MCF 10A (cell line): ENCODE data around the gene SLC38A10. TPM values are rescaled to one million over a fixed set of nuclear protein-coding genes. Genes with fewer than 3 reads are reported as not detected.

Source experiments
- BruUV-seq: library from RNA; stranded (reverse); fragments of 400-500 nt; replicated peaks from 2 replicates; lab custom pipeline; 2021; lab: Mats Ljungman, UMichigan
- CTCF ChIA-PET: fragments of 300-600 bp; sonication (Branson Sonifier 250); formaldehyde crosslinking; extraction: SDS; loops from one replicate; lab custom pipeline; 2021; ENCODE audit warnings: antibody characterized with exemption, inconsistent platforms; lab: Yijun Ruan, JAX
- POLR2A ChIA-PET: fragments of 300-600, 350-650 bp; sonication (Branson Sonifier 250); formaldehyde crosslinking; extraction: SDS; loops from one replicate; lab custom pipeline; 2020; ENCODE audit warnings: antibody characterized with exemption, inconsistent platforms; lab: Yijun Ruan, JAX
- DNase-seq: peaks from one replicate; pipeline ENCODE4 v3.0.0-alpha.2; 2018; ENCODE audit not compliant: unreplicated experiment
- H3K27ac Mint-ChIP-seq: one replicate; pipeline ENCODE4 v1.8.0; 2022; ENCODE audit warnings: mild to moderate bottlenecking, low read depth, mixed read lengths; ENCODE audit not compliant: unreplicated experiment
- H3K27me3 Mint-ChIP-seq: one replicate; pipeline ENCODE4 v1.8.0; 2022; ENCODE audit warnings: mixed read lengths; ENCODE audit not compliant: insufficient read depth, unreplicated experiment
- H3K36me3 Mint-ChIP-seq: one replicate; pipeline ENCODE4 v1.8.0; 2022; ENCODE audit warnings: mild to moderate bottlenecking, moderate library complexity, mixed read lengths; ENCODE audit not compliant: insufficient read depth, unreplicated experiment
- H3K4me1 Mint-ChIP-seq: one replicate; pipeline ENCODE4 v1.8.0; 2022; ENCODE audit warnings: mixed read lengths; ENCODE audit not compliant: insufficient read depth, unreplicated experiment
- H3K4me3 Mint-ChIP-seq: one replicate; pipeline ENCODE4 v1.8.0; 2022; ENCODE audit warnings: mild to moderate bottlenecking, moderate library complexity, mixed read lengths; ENCODE audit not compliant: unreplicated experiment
- H3K9me3 Mint-ChIP-seq: one replicate; pipeline ENCODE4 v1.8.0; 2022; ENCODE audit warnings: mixed read lengths; ENCODE audit not compliant: unreplicated experiment
- intact Hi-C: fragments of 100-400 bp; cut with micrococcal nuclease; formaldehyde crosslinking; loops from 2 replicates; pipeline ENCODE4 v1.14.1; 2022
- total RNA-seq: library from RNA; stranded (reverse); gene quantifications from 2 replicates; pipeline ENCODE4 v1.2.3, GENCODE V29; 2022
- TF ChIP-seq, protein P1 (sequence below): fragments of 200-600 bp; IDR thresholded peaks from one replicate; pipeline ENCODE4 v1.8.0; 2022; ENCODE audit warnings: antibody characterized with exemption, mild to moderate bottlenecking; ENCODE audit not compliant: unreplicated experiment

SLC38A10 gene
- total RNA-seq, 1 experiment from 2014 or later = 98.2 TPM

DNA sequence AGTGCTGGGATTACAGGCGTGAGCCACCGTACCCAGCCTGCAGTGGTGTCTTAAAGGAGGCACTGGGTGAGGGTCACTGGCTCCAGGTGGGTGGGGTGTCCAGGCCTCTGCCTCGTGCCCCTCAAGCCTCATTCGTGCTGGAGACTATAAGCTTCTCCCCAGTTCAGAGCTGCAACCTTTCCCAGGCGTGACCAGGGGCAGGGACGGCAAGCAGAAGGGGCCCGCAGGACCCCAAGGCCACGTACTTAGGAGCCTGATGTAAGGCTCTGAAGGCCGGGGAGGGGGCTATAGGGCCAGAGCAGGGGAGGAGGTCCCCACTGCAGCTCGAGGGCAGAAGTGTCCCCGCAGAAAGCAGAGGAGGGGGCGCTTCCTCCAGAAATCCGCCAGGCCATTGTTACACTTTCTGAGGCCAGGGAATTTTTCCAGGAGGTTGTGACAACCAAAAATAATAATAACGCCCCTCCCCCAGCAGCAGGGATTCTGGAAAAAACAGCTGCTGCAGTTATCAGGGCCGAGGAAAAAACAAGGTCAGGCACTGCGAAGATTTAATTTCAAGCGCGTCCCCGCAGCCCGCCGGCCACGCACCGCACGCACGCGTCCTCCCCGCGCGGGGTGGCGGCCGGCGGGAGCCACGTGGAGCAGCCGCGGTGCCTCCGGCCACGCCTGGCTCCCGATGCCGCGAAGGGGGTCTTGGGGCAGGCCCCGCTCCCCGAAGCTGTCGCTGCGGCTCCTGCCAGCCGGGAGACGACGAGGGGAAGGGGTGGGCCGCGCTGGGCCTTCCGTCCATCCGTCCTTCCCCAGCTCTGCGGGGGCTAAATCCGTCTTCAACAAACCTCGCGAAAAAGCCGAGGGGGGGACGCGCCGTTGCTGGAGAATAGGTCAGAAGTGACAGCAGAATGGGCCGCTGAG is 45.8 kb upstream of the SLC38A10 start:
- TF ChIP-seq, protein P1, sequence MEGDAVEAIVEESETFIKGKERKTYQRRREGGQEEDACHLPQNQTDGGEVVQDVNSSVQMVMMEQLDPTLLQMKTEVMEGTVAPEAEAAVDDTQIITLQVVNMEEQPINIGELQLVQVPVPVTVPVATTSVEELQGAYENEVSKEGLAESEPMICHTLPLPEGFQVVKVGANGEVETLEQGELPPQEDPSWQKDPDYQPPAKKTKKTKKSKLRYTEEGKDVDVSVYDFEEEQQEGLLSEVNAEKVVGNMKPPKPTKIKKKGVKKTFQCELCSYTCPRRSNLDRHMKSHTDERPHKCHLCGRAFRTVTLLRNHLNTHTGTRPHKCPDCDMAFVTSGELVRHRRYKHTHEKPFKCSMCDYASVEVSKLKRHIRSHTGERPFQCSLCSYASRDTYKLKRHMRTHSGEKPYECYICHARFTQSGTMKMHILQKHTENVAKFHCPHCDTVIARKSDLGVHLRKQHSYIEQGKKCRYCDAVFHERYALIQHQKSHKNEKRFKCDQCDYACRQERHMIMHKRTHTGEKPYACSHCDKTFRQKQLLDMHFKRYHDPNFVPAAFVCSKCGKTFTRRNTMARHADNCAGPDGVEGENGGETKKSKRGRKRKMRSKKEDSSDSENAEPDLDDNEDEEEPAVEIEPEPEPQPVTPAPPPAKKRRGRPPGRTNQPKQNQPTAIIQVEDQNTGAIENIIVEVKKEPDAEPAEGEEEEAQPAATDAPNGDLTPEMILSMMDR = no peak
- POLR2A ChIA-PET = interaction anchor here (1.6 to 2.5 kb wide), 3 partner anchors 11 to 173 kb away, joined by 3 to 21 read pairs (median 10); partner anchors contain the start of gene SLC38A10
- Mint-ChIP-seq H3K27ac (no peak overlapping the region), H3K9me3 (no peaks in the 10 kb centered on the region), H3K36me3 (peaks cover 19% of the 10 kb centered on the region), H3K4me3 (no peak overlapping the region), H3K27me3 (no peaks in the 10 kb centered on the region), H3K4me1 (peaks cover 6% of the 10 kb centered on the region)
- DNase-seq = no peak
- BruUV-seq = no TSS peak
- CTCF ChIA-PET = no interaction called here
- intact Hi-C loops = no loop called here

DNA sequence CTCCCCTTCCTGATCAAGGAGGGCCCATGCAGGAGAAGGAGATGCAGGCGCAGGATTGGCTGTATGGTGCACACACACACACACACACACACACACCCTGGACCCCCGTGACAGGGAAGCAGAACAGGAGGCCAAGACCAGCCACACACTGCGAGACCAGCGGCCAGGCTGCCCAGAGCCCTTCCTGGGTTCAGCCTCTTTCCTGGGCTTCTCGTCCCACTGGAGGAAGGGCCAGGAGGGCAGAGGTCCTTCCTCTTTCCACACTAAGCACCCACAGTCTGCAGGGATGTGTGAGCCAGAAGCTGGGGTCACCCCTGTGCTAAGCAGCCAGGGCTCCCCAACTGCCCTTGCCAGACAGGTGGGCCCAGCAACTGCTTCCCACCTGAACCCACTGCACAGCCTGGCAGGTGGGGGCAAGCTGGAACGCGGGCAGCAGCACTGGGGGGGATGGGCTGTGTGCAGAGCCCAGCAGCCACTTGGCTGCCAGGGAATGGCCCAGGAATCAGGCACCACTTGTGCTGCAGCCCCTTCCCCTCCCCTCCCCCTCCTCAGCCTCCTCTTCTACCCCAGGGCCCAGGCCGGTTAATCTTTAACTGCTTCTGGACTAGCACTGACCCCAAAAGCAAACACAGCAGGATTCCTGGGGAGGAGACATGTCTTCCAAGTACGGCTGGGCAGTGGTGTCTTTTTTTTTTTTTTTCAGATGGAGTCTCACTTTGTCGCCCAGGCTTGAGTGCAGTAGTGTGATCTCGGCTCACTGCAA is 44.6 kb upstream of the SLC38A10 start:
- TF ChIP-seq, protein P1 = no peak
- Mint-ChIP-seq H3K36me3 (peaks cover 19% of the 10 kb centered on the region), H3K4me1 (peaks cover 11% of the 10 kb centered on the region), H3K9me3 (no peaks in the 10 kb centered on the region), H3K4me3 (no peak overlapping the region), H3K27me3 (no peaks in the 10 kb centered on the region), H3K27ac (peak overlapping the region; percentile 57)
- ChIA-PET POLR2A (interaction anchor here (2.5 kb wide), 1 partner anchor 10 kb away, joined by 21 read pairs; no protein-coding TSS in a partner anchor), CTCF (no interaction called here)
- no peak for DNase-seq
- intact Hi-C loops = no loop called here
- BruUV-seq = no TSS peak

DNA sequence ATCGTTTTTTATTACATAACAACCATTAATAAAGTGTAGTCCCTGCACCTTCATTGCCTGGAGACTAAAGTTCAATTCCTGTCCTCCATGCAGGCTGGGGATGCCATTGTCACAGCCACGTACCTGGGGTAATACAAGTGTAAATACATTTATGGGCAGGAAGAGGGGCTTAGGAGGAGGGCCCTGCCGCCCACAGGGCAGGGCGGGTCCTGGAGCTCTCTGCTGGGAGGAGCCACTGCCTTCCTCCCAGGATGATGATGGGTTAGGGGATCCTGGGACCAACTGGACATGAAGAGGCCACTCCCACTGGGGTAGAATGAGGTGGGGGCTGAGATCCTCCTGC is 44.1 kb upstream of the SLC38A10 start:
- no peak for DNase-seq
- Mint-ChIP-seq H3K27ac (peak overlapping the region; percentile 57), H3K4me1 (peaks cover 11% of the 10 kb centered on the region), H3K9me3 (no peaks in the 10 kb centered on the region), H3K36me3 (peaks cover 19% of the 10 kb centered on the region), H3K4me3 (no peak overlapping the region), H3K27me3 (no peaks in the 10 kb centered on the region)
- no TSS peak for BruUV-seq
- CTCF ChIA-PET = no interaction called here
- POLR2A ChIA-PET = interaction anchor here (0.6 kb wide), 1 partner anchor 170 kb away, joined by 3 read pairs; no protein-coding TSS in a partner anchor
- intact Hi-C loops = no loop called here
- TF ChIP-seq, protein P1 = no peak
